Retinal pigment epithelial cell (primary cell): Measurements from ENCODE around the gene CAPN13.

ENCODE experiments used
- DNase-seq: peaks from one replicate; pipeline ENCODE4 v3.0.0-alpha.2; 2010; ENCODE audit warnings: low read depth
- H3K4me3 ChIP-seq: 2 replicates; pipeline ENCODE4 v1.5.1; 2011; ENCODE audit warnings: mild to moderate bottlenecking, low read length, control low read depth, moderate library complexity
- CTCF ChIP-seq: conservative IDR thresholded peaks from 2 replicates; pipeline ENCODE4 v1.5.1; 2011; ENCODE audit warnings: low read depth, low read length, control low read depth, inconsistent platforms

CAPN13 gene

DNA sequence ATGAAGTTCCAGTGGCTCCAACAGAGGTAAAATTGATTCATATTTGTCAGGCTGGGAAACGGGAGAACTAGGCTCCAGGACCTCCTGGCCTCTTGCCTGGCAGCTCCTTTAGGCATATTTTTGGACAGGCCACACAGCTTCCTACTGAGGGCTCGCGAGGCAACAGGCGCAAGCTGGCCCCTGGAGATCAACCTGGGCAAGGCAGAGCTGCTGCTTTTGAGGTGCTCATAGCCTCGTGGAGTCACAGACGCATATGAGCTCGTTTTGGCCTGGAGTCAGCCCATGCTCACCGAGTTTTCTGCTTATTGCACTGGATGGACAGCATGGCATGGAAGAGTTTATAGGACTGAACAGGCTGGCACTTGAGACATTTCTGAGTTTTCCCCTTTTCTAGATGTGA, 97.7 kb downstream of the CAPN13 start:
- no peak overlapping the region for H3K4me3 ChIP-seq
- TF ChIP-seq CTCF = no peak
- no peak for DNase-seq

- no peak overlapping the region for H3K4me3 ChIP-seq
- no peak for DNase-seq
- TF ChIP-seq CTCF = peak; percentile 44
Observed at GRCh38 chr2:30708491-30709290, 98.6 kb downstream of the CAPN13 start.

DNA sequence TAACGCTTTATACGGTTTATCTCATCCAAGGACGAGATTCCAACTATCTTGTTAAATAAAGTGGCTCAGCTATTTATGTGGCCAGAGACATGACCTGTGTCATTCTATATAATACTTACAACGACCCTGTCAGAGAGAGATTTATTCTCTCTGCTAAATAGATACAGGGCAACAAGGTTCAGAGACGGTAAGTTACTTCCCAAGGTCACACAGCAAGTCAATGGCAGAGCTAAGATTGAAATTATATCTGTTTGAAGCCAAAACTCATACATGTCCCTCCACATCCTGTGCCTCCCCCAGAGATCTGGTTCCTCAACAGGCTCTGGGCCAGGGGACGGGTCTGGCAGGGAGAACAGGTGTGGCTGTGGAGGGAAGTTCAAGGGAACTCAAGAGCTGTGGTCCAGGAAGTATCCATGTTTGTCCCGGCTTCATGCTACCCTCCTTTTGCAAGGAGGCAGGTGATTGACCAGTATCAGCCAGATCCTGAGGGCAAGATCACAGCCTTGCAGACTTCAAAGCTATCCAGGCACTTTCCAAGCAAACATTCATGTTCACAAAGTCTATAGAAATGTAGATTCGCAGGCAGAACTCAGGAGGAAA, 99.8 kb downstream of the CAPN13 start:
- TF ChIP-seq CTCF = no peak
- no peak for DNase-seq
- H3K4me3 ChIP-seq = no peak overlapping the region

DNA sequence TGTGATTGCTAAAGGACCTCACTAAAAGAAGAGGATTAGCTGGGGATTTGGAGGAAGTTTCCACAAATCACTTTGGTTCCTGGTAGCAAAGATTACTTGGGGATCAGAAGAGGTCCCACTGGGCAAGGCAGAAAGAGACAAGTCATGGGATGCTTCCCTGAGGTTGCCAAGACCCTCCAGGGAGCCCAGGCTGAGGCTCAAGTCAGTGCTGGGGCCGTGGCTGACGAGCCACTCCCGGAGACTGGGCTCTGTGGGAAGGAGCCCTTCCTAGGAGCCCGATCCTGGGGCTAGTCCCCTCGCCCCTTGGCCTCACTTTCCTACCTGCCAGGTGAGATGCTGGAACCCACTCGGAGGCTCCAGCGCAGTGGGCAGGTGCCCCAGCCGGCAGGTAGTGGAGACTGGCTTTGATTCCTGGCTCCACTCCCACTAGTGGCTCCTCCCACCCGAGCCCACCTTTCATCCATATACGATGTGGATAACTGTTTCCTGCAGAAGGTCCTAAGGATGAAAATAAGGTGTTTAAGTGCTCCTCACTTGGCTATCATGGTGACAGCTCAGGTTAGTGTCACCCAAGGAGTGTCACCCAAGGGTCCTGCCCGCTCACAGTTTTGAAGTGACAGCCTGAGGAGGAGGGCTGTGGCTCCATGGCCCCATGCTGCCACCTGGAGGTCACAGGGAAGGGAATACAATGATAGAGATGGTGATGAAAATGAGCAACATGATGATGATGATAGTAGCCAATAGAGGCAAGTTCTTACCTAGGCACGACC, 100.5 kb downstream of the CAPN13 start:
- DNase-seq = peak; percentile 20
- no peak overlapping the region for H3K4me3 ChIP-seq
- peak; percentile 81 for TF ChIP-seq CTCF

- no peak for TF ChIP-seq CTCF
- DNase-seq = no peak
- H3K4me3 ChIP-seq = no peak overlapping the region
Observed at GRCh38 chr2:30705711-30706533, 101.3 kb downstream of the CAPN13 start.

DNA sequence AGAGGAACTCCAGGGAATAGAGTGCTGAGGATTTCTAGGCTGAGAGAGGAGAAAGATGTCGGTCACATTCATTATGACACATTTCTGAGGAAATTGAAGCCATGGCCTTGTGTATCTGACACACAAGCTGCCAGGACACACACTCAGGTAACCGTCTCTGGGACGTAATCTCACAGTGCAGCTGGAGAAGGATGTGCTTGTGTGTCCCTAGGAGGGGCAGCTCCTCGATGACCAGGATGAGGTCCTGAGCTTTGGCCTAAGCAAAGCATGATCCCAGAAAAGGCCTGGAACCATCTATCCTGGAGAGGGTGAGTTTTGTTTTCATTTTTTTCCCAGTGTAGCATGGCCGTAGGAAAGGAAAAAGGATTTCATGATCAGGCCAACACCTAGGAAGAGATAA, 102.2 kb downstream of the CAPN13 start:
- TF ChIP-seq CTCF = no peak
- H3K4me3 ChIP-seq = no peak overlapping the region

More for the DNA sequence above, 102.2 kb downstream of the CAPN13 start:
- DNase-seq = no peak
